Aorta (tissue), 5 donors: ENCODE results near the gene POFUT2. TPM values are rescaled to one million over a fixed set of nuclear protein-coding genes. Genes with fewer than 3 reads are reported as not detected.

Experiments used
- ATAC-seq: fragments of 200-7000 bp; cut with Tn5 transposase; one replicate; pipeline ENCODE4 v1.9.1; 2022; ENCODE audit warnings: moderate library complexity; ENCODE audit not compliant: low FRiP score
- DNase-seq, 2 donors: peaks; one replicate each; pipeline ENCODE4 v3.0.0-alpha.2; 2020
- H3K27ac ChIP-seq, 2 donors: one replicate each; pipeline ENCODE4 v1.5.1; 2013; ENCODE audit warnings: low read length in 2 of 2, mild to moderate bottlenecking in 2 of 2, moderate library complexity in 2 of 2, control low read depth in 1 of 2, inconsistent platforms in 1 of 2, low read depth in 1 of 2
- H3K27me3 ChIP-seq, 2 donors: one replicate each; pipeline ENCODE4 v1.6.1; 2013; ENCODE audit warnings: control low read depth in 1 of 2, low read length in 1 of 2, mild to moderate bottlenecking in 1 of 2, moderate library complexity in 1 of 2; ENCODE audit not compliant: insufficient read depth in 2 of 2, control insufficient read depth in 1 of 2
- H3K36me3 ChIP-seq, 2 donors: one replicate each; pipeline ENCODE4 v1.6.1; 2013; ENCODE audit warnings: control low read depth in 1 of 2, low read length in 1 of 2, mild to moderate bottlenecking in 1 of 2; ENCODE audit not compliant: insufficient read depth in 2 of 2, control insufficient read depth in 1 of 2
- H3K4me1 ChIP-seq, 2 donors: one replicate each; pipeline ENCODE4 v1.6.1; 2013; ENCODE audit warnings: low read length in 2 of 2, control low read depth in 1 of 2, mild to moderate bottlenecking in 1 of 2, moderate library complexity in 1 of 2; ENCODE audit not compliant: insufficient read depth in 2 of 2, control insufficient read depth in 1 of 2
- H3K4me3 ChIP-seq, 2 donors: one replicate each; pipeline ENCODE4 v1.5.1; 2013; ENCODE audit warnings: low read length in 2 of 2, control low read depth in 1 of 2, mild to moderate bottlenecking in 1 of 2
- H3K9me3 ChIP-seq: one replicate; pipeline ENCODE4 v1.6.1; 2013; ENCODE audit warnings: mild to moderate bottlenecking, low read length; ENCODE audit not compliant: control insufficient read depth
- WGBS, 2 donors: extraction: QIAGEN DNeasy Blood & Tissue Kit; methylation state at CpG; one replicate each; pipeline ENCODE4 v1.1.7; 2013; 5-methylcytosine and 5-hydroxymethylcytosine counted together
- intact Hi-C, 2 donors: fragments of 100-400 bp; cut with DNase I; formaldehyde crosslinking; loops; one replicate each; pipeline versions ENCODE4 v1.14.2 to v1.15.0; 2022
- polyA plus RNA-seq, 2 donors: library from polyadenylated mRNA; stranded (reverse); fragments of 200-250 nt; gene quantifications; one replicate each; pipeline ENCODE4 v1.2.3, GENCODE V29; 2013
- total RNA-seq, 2 donors: library from RNA; stranded (reverse); fragmentation: NEBNext Ultra II Directional; extraction: Animal tissue kit (Norgen Biotek cat#: 25700); gene quantifications; one replicate each; pipeline ENCODE4 v1.2.1, GENCODE V29; 2021
- donor health status: healthy with polysubstance abuse.
- donor health status: Bipolar disorder and iron deficiency.
- donor health status: DM: no; HTN: no; CAD: no.
- donor health status: DM: no; HTN: no; CAD: no.
- donor health status: DM: yes; HTN: yes; CAD: no.

POFUT2 gene
- total and polyA plus RNA-seq, 4 donors, result 12.6 to 52.2 (median 42.4) TPM

- Histone ChIP-seq H3K9me3 (no peaks in the 10 kb centered on the region), H3K27me3 (no peaks in the 10 kb centered on the region), H3K36me3 (no peaks in the 10 kb centered on the region), H3K4me3 (no peak overlapping the region), H3K4me1 (no peaks in the 10 kb centered on the region), H3K27ac (peak overlapping the region; percentile 80 to 92)
- 26 to 29% methylated on average over 16 of the region's 16 CpGs for WGBS, 2 donors
- ATAC-seq (peak; percentile 26), DNase-seq (peak; percentile 84 to 90)
- intact Hi-C loops, result loop anchor here in 1 of 2 donors (5.0 kb wide), 1 partner anchor 84 kb away; the partner anchor contains the start of gene COL18A1
These were observed 36.0 kb upstream of the POFUT2 start for GRCh38 chr21:45323487-45324311.

- WGBS, 2 donors, result 6 to 7% methylated on average over 22 of the region's 22 CpGs
- ATAC-seq, result peak; percentile 55
- peak; percentile 89 to 94 for DNase-seq
- H3K36me3 ChIP-seq, result no peaks in the 10 kb centered on the region
- H3K27me3 ChIP-seq, result no peaks in the 10 kb centered on the region
- intact Hi-C loops, result loop anchor here in 1 of 2 donors (5.0 kb wide), 1 partner anchor 84 kb away; the partner anchor contains the start of gene COL18A1
- H3K9me3 ChIP-seq, result no peaks in the 10 kb centered on the region
- H3K4me1 ChIP-seq, result no peaks in the 10 kb centered on the region
- no peak overlapping the region for H3K4me3 ChIP-seq
- peak overlapping the region; percentile 78 to 92 for H3K27ac ChIP-seq
These were observed 35.3 kb upstream of the POFUT2 start for GRCh38 chr21:45322960-45323461.

GRCh38 chr21:45322231-45322959 is 34.7 kb upstream of the POFUT2 start:
- intact Hi-C loops, result loop anchor here in 1 of 2 donors (5.0 kb wide), 1 partner anchor 85 kb away; the partner anchor contains the start of gene COL18A1
- no peak for ATAC-seq
- Histone ChIP-seq H3K4me1 (no peaks in the 10 kb centered on the region), H3K36me3 (no peaks in the 10 kb centered on the region), H3K27me3 (no peaks in the 10 kb centered on the region), H3K27ac (peak overlapping the region; percentile 82 to 84), H3K9me3 (no peaks in the 10 kb centered on the region), H3K4me3 (no peak overlapping the region)
- 68 to 74% methylated on average over 24 of the region's 24 CpGs for WGBS, 2 donors
- peak; percentile 38 to 46 for DNase-seq

- H3K27ac ChIP-seq, result peak overlapping the region; percentile 84 to 96
- no peaks in the 10 kb centered on the region for H3K9me3 ChIP-seq
- no peak overlapping the region for H3K4me3 ChIP-seq
- 28 to 31% methylated on average over 22 of the region's 22 CpGs for WGBS, 2 donors
- no peak for ATAC-seq
- no peaks in the 10 kb centered on the region for H3K27me3 ChIP-seq
- DNase-seq, result peak; percentile 69 to 83
- intact Hi-C loops, result loop anchor here (1.0 to 5.0 kb wide), 3 partner anchors 44 to 87 kb away; partner anchors contain the start of gene COL18A1 (in 2 of the 2)
- H3K36me3 ChIP-seq, result no peaks in the 10 kb centered on the region
- H3K4me1 ChIP-seq, result no peaks in the 10 kb centered on the region
These were observed 32.7 kb upstream of the POFUT2 start for GRCh38 chr21:45320261-45321025.

- 7 to 8% methylated on average over 23 of the region's 23 CpGs for WGBS, 2 donors
- intact Hi-C loops, result loop anchor here (1.0 to 5.0 kb wide), 4 partner anchors 25 to 88 kb away; partner anchors contain the start of gene COL18A1 (in 2 of the 2)
These were observed 31.9 kb upstream of the POFUT2 start for GRCh38 chr21:45319461-45320211.

GRCh38 chr21:45318556-45319404 is 31.1 kb upstream of the POFUT2 start:
- ATAC-seq, result peak; percentile 61
- Histone ChIP-seq H3K4me3 (no peak overlapping the region), H3K36me3 (no peaks in the 10 kb centered on the region), H3K9me3 (no peaks in the 10 kb centered on the region), H3K27ac (peak overlapping the region; percentile 83 to 84), H3K4me1 (no peaks in the 10 kb centered on the region), H3K27me3 (no peaks in the 10 kb centered on the region)
- DNase-seq, result peak; percentile 91 to 92
- 60 to 68% methylated on average over 24 of the region's 24 CpGs for WGBS, 2 donors
- intact Hi-C loops, result loop anchor here in 1 of 2 donors (1.0 kb wide), 1 partner anchor 24 kb away; no protein-coding TSS in a partner anchor

More at GRCh38 chr21:45319461-45320211, 31.9 kb upstream of the POFUT2 start:
- no peaks in the 10 kb centered on the region for H3K36me3 ChIP-seq
- no peaks in the 10 kb centered on the region for H3K27me3 ChIP-seq
- H3K4me1 ChIP-seq, result no peaks in the 10 kb centered on the region
- no peak overlapping the region for H3K4me3 ChIP-seq
- peak overlapping the region; percentile 84 to 96 for H3K27ac ChIP-seq
- DNase-seq (peak; percentile 87 to 93), ATAC-seq (peak; percentile 81)
- no peaks in the 10 kb centered on the region for H3K9me3 ChIP-seq

GRCh38 chr21:45318146-45318555 is 30.5 kb upstream of the POFUT2 start:
- intact Hi-C loops, result no loop called here
- Histone ChIP-seq H3K36me3 (no peaks in the 10 kb centered on the region), H3K27me3 (no peaks in the 10 kb centered on the region), H3K4me3 (no peak overlapping the region), H3K9me3 (no peaks in the 10 kb centered on the region), H3K27ac (peak overlapping the region in 1 of 2 donors; percentile 83), H3K4me1 (no peaks in the 10 kb centered on the region)
- DNase-seq (peak in 1 of 2 donors; percentile 50), ATAC-seq (no peak)
- WGBS, 2 donors, result 92 to 93% methylated on average over 7 of the region's 7 CpGs
